Measurements from ENCODE around the gene GIPR. TPM values are rescaled to one million over a fixed set of nuclear protein-coding genes. Genes with fewer than 3 reads are reported as not detected.

Gene GIPR
- total RNA-seq, 1 donor from 2014 or later = 1.3 TPM

DNA sequence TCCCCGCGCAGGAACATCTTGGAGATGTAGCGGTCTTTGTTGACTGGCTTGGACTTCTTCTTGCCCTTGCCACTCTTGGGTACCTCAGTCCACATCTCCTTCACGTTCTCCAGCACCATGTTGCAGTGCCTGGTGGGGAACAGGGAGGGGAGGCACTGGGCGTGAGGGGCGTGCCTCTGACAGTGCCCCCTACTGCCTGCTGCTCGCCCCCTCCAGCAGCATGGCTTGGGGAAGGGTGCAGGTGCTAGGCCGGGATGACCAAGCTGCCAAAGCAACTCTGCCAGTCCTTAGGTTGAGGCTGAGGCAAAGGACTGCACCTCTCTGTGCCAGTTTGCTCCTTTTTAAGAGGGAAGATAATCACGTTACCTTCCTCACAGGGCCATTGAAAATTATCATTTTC, 19.6 kb downstream of the GIPR start:
- H3K36me3 Mint-ChIP-seq (ENCODE audit: low read depth) = peaks cover 12% of the 10 kb centered on the region
- TF ChIP-seq CTCF (IDR thresholded peaks at IDR 0.05) = no peak
- no peaks in the 10 kb centered on the region for H3K27me3 Mint-ChIP-seq (ENCODE audit: low read depth)
- DNase-seq (ENCODE audit: low spot score) = no peak
- H3K27ac Mint-ChIP-seq (ENCODE audit: unreplicated experiment) = no peak overlapping the region
- H3K9me3 Mint-ChIP-seq (ENCODE audit: low read depth) = no peaks in the 10 kb centered on the region
- no peak overlapping the region for H3K4me3 Mint-ChIP-seq (ENCODE audit: unreplicated experiment)
- H3K4me1 Mint-ChIP-seq (ENCODE audit: low read depth) = peaks cover 12% of the 10 kb centered on the region

GRCh38 chr19:45691516-45692186, 23.6 kb downstream of the GIPR start, which contains the start of gene SNRPD2:
Gene SNRPD2, minus strand, starts transcription at chr19:45691953. Its CDS starts 65 bp downstream, at chr19:45691888.
- peaks cover 21% of the 10 kb centered on the region for H3K4me1 Mint-ChIP-seq (ENCODE audit: low read depth)
- no peak for TF ChIP-seq CTCF (IDR thresholded peaks at IDR 0.05)
- H3K27ac Mint-ChIP-seq (ENCODE audit: unreplicated experiment) = peak within 1 kb of the TSS; percentile 99
- no peaks in the 10 kb centered on the region for H3K9me3 Mint-ChIP-seq (ENCODE audit: low read depth)
- H3K36me3 Mint-ChIP-seq (ENCODE audit: low read depth) = peaks cover 10% of the 10 kb centered on the region
- no peaks in the 10 kb centered on the region for H3K27me3 Mint-ChIP-seq (ENCODE audit: low read depth)
- DNase-seq (ENCODE audit: low spot score) = peak; percentile 97
- H3K4me3 Mint-ChIP-seq (ENCODE audit: unreplicated experiment) = peak within 1 kb of the TSS; percentile 92

DNA sequence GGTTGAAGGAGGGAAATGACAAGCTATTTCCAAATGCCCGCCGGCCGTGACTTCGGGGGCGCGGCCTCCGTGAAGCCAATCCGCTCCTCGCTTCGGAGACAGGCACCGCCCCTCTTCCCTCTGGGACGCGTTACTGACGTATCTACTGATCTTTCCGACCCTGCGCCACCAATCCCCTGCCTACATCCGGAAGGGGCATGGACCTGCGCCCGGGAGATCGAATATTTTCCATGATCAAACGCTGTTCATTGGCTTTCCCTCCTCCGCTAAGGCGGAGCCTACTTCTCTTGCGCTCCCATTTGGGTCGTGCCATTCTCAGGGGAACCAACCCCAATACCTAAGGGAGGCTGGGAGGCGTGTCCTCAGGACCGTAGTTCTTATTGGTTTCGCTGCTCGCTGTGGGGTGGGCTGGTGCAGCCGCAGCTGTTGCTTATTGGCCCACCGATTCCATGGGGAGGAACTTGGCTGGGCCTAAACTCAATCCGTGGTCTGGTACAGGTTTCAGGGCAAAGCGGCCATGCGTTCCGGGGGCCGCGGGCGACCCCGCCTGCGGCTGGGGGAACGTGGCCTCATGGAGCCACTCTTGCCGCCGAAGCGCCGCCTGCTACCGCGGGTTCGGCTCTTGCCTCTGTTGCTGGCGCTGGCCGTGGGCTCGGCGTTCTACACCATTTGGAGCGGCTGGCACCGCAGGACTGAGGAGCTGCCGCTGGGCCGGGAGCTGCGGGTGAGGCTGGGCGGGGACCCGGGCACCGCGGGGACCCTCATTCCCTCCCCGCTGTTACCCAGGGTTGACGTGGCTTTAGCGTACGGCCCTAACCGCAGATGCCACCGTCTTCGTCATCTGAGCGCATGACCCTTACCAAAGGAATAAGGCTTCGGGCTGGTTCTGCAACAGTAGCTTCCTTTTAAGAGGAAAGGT, 24.4 kb downstream of the GIPR start, which contains the start of gene QPCTL:
Gene QPCTL (plus strand): TSS at position 480 of the 919 bp plus-strand sequence. CDS start 38 bp downstream, at position 518.
- no peaks in the 10 kb centered on the region for H3K27me3 Mint-ChIP-seq (ENCODE audit: low read depth)
- H3K36me3 Mint-ChIP-seq (ENCODE audit: low read depth) = peaks cover 9% of the 10 kb centered on the region
- DNase-seq (ENCODE audit: low spot score) = peak; percentile 98
- no peak for TF ChIP-seq CTCF (IDR thresholded peaks at IDR 0.05)
- H3K27ac Mint-ChIP-seq (ENCODE audit: unreplicated experiment) = peak within 1 kb of the TSS; percentile 99
- H3K4me1 Mint-ChIP-seq (ENCODE audit: low read depth) = peaks cover 21% of the 10 kb centered on the region
- no peaks in the 10 kb centered on the region for H3K9me3 Mint-ChIP-seq (ENCODE audit: low read depth)
- H3K4me3 Mint-ChIP-seq (ENCODE audit: unreplicated experiment) = peak within 1 kb of the TSS; percentile 92

GRCh38 chr19:45693106-45693788, 25.2 kb downstream of the GIPR start:
- peak; percentile 93 for TF ChIP-seq CTCF (IDR thresholded peaks at IDR 0.05)
- H3K4me1 Mint-ChIP-seq (ENCODE audit: low read depth) = peaks cover 24% of the 10 kb centered on the region
- DNase-seq (ENCODE audit: low spot score) = no peak
- no peaks in the 10 kb centered on the region for H3K9me3 Mint-ChIP-seq (ENCODE audit: low read depth)
- H3K27ac Mint-ChIP-seq (ENCODE audit: unreplicated experiment) = peak overlapping the region; percentile 99
- H3K4me3 Mint-ChIP-seq (ENCODE audit: unreplicated experiment) = peak overlapping the region; percentile 92
- H3K36me3 Mint-ChIP-seq (ENCODE audit: low read depth) = peaks cover 10% of the 10 kb centered on the region
- H3K27me3 Mint-ChIP-seq (ENCODE audit: low read depth) = no peaks in the 10 kb centered on the region

GRCh38 chr19:45701676-45702075, 33.7 kb downstream of the GIPR start:
- no peak for DNase-seq (ENCODE audit: low spot score)
- Mint-ChIP-seq H3K36me3 (ENCODE audit: low read depth) (peaks cover 13% of the 10 kb centered on the region), H3K4me1 (ENCODE audit: low read depth) (peaks cover 3% of the 10 kb centered on the region), H3K27me3 (ENCODE audit: low read depth) (no peaks in the 10 kb centered on the region), H3K4me3 (ENCODE audit: unreplicated experiment) (no peak overlapping the region), H3K27ac (ENCODE audit: unreplicated experiment) (peak overlapping the region; percentile 17), H3K9me3 (ENCODE audit: low read depth) (no peaks in the 10 kb centered on the region)
- no peak for TF ChIP-seq CTCF (IDR thresholded peaks at IDR 0.05)

All from chondrocyte (in vitro differentiated cells).